ENCODE measurements around the gene CEACAM21.

- TF ChIP-seq CTCF (IDR thresholded peaks at IDR 0.05) (no peak), POLR2A (IDR thresholded peaks at IDR 0.05) (no peak)
Observed at GRCh38 chr19:41555748-41556147, 20.2 kb upstream of the CEACAM21 start.
